Activated naive CD8-positive, alpha-beta T cell treated with anti-CD3 and anti-CD28 coated beads, Interleukin-2, amount 50 U/mL, for 16 hours (primary cell): ENCODE measurements around the gene AKAP13.

ENCODE experiments used
- DNase-seq: peaks from one replicate; pipeline ENCODE4 v3.0.0-alpha.2; 2020; ENCODE audit warnings: low read depth, low spot score

The AKAP13 gene

GRCh38 chr15:85539491-85539890, 159.1 kb downstream of the AKAP13 start:
- no peak for DNase-seq

GRCh38 chr15:85540085-85540797, 159.8 kb downstream of the AKAP13 start:
- DNase-seq, result no peak

- DNase-seq, result no peak
Measured at GRCh38 chr15:85541744-85542143, 161.3 kb downstream of the AKAP13 start.

GRCh38 chr15:85542488-85542887, 162.1 kb downstream of the AKAP13 start:
- no peak for DNase-seq

DNA sequence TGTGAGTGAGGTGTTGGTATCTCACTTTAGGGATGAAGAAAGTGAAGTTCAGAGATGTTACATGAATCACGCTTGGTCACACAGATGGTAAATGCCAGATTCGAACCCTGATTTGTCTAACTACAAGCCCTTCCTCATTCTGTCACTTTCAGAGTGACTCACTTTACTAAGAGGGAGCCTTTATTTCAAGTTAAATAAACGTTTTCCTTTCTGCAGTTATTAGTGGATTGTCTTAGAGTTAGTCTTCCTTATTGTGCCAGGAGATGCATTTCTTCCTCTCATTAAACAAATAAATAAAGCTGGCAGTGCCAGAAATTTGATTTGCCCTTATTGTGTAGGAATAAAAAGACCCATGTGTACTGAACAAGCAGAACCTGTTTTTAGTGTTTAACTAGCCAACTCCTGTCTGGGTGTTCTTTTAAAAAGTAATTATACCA, 162.5 kb downstream of the AKAP13 start:
- DNase-seq, result no peak

GRCh38 chr15:85543741-85544155, 163.3 kb downstream of the AKAP13 start:
- DNase-seq, result no peak

DNA sequence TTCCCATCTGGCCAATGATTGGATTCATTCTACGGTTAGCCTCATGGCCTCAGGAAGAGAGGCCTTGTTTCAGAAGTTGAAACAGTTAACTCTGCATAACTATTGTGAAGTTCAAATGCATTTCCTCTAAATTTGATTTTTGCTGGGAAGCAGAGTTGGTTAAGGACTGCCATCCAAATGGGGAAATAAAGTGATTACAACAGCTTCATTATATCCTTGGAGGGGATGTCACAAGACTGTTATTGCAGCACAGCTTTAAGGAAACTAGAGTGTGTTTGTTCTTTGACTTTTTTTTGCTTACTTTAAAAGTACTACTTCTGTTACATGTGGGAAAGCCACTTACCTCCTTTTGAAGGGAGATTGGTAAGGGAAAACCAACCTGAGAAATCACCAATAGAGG, 164.8 kb downstream of the AKAP13 start:
- no peak for DNase-seq

DNA sequence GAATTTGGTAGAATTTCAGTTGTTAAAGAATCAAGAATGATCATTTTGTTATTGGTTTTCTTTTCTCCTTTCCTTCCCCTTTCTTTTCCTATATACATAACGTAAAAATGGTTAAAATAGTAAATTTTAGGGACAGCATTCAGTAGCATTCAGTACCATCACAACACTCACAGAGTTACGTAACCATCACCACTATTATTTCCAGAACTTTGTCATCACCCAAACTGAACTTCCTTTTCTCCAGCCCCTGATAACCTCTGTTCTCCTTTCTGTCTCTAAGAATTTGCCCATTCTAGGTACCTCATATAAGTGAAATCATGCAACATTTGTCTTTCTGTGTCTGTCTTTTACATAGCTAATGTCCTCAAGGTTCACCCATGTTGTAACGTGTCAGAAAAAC, 165.3 kb downstream of the AKAP13 start:
- DNase-seq, result no peak

- no peak for DNase-seq
Measured at GRCh38 chr15:85547386-85547785, 167.0 kb downstream of the AKAP13 start.

DNA sequence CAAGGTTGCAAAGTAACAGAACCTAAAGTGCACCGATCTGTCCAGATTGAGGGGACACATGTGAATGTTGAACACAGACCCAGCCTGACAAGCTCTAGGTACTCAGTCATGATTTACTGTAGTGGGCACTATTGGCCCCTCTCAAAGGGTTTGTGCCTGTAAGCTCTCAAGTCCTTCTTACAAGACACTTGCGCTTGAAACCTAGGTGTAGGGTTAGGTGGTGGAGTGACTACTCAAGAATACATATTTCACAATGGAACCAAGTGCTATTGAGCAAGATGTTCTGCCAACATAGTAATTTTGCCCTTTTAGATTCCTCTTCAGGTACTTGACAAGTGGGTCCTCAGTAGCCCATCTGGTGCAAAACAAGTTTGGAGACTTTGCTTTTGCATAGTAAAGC, 169.9 kb downstream of the AKAP13 start:
- DNase-seq, result no peak

GRCh38 chr15:85551221-85551832, 170.9 kb downstream of the AKAP13 start:
- no peak for DNase-seq

DNA sequence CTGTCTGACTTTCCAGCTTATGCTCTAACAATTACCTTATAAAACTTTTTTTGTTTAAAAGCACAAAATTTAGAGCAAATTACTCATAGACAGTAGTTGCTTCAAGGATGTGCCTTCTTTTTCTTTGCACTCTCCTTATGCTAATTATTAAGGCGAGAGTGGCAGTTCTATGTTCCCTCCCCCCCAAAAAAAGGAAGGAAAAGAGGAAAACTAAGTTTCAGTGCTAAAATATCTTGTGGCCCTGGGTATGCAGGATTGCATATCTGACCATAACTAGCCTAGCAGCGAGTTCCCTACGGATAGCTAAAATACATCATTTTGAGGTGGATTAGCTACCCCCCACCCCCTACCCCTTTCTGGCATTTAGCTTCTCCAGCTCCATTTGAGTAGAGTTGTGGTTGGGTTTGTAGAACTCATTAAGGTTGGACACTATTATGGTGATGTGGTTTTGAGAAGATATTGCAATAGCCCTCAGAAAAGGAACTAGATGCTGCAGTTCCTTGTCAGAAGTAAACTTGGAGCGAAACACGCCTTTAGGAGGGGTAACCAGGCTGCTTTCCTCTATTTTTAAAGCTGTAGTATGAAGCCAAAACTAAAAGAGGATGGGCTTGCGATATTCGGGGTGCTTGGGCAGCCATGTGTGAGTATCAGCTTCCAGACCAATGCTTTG, 174.6 kb downstream of the AKAP13 start:
- no peak for DNase-seq

DNA sequence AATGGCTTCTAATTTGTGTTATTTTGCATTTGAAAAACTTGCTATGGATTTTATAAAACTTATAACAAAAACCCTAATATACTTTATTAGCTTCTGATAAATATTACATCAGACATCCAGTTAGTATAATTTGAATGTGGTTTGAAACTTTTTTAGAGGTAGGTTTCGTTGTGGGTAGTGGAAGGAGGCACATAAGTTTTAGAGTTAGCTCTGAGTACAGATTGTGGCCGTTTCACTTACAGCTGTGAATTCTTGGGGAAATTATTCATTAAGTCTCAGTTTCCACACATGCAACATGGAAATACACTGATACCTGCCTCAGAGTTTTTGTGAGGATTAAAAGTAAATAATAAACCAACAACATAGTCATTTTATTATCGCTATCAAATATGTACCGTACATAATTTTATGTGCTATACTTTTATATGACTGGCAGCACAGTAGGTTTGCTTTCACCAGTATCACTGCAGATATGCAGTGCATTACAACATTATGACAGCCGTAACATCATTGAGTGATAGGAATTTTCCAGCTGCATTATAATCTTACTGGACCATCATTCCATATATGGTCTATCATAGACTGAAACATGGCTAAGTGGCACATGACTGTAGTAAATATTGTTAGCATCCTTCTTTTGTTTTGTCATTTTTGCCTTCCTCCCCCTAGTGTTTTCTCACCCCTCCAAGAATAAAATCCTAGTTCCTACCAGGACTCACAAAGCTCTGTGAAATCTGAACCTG, 175.6 kb downstream of the AKAP13 start:
- no peak for DNase-seq

DNA sequence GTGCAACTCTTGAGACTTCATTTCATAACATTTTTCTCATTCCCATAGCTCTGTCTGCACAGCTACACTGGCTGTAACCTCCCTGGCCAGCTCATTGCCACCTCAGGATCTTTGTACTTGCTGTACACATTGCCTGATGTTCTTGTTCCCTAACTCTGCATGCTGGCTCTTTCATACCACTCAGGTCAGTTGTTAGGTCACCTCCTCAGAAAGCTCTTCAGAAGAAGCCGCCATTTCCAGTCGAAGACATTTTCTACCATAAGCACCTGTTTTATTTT, 176.2 kb downstream of the AKAP13 start:
- no peak for DNase-seq

DNA sequence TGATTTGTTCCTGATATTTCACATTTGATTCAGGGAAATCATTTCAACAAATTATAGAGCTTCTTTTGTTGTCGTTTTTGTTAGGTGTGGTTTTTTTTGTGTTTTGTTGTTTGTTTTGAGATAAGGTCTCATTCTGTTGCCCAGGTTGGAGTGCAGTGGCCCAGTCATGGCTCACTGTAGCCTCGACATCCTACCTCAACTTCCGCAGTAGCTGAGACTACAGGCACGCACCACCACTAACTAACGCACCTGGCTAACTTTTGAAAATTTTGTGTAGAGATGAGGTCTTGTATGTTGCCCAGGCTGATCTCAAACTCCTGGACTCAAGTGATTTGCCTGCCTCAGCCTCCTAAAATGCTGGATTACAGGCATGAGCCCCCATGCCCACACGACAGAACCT, 177.0 kb downstream of the AKAP13 start:
- DNase-seq, result no peak

GRCh38 chr15:85558848-85559247, 178.4 kb downstream of the AKAP13 start:
- no peak for DNase-seq

- DNase-seq, result no peak
Measured at GRCh38 chr15:85559530-85559929, 179.1 kb downstream of the AKAP13 start.

DNA sequence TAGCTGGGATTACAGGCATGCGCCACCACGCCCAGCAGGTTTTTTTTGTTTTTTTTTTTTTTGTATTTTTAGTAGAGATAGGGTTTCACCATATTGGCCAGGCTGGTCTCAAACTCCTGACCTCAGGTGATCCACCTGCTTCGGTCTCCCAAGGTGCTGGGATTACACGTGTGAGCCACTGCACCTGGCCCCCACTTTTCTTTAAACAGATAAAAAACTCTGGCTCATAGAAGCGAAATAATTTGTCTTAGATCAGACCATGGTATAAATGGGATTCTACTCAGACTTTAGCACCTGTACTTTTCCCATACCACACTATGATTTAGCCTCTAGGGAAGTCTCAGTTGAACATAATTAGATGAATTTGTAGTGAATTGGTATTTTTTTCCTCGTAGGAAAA, 182.4 kb downstream of the AKAP13 start:
- DNase-seq, result no peak

GRCh38 chr15:85563328-85563727, 182.9 kb downstream of the AKAP13 start:
- no peak for DNase-seq

- DNase-seq, result no peak
Measured at GRCh38 chr15:85563731-85564130, 183.3 kb downstream of the AKAP13 start.

DNA sequence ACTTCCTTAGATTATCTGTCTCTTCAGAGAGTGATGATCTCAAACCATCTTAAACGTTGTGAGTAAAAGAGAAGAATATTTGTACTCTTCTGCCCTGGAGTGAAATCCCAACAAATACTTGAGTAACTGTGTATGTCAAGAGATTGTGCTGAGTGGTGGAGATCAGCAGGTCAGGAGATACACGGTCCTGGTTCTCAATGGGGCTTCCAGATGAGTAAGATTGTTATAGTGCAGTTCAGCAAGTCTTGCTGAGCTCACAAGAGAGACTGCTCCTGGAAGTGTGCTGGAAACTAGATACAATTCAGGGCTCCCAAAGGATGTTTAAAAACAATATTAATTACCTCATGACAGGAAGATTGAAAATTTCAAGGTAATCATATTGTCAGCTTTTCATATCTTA, 184.3 kb downstream of the AKAP13 start:
- DNase-seq, result no peak

DNA sequence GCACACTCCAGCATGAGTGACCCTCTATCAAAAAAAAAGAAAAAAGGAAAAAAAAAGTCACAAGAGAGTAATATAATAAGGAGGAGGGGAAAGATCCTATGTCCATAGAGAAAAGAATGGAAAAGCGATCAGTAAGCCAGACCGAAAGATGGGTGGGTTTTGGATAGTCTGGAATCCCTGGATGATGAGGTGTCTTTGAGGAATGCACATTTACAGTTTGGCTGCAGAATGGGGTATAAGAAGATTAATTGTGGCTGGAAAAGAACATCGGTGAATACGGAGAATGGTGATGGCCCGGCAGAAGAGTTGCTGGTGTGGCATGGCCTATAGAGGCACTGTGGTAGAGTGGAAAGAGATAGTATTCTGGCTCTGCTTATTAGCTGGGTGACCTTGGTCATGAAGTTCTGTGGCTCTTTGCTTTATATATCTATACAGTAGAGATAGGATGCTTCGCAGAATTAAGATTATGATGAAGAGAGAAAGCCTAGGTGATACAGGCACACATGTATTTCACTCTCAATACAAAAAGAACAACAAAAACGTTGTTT, 187.9 kb downstream of the AKAP13 start:
- DNase-seq, result no peak
